Measurements from ENCODE around the gene DAAM1. TPM values are rescaled to one million over a fixed set of nuclear protein-coding genes. Genes with fewer than 3 reads are reported as not detected.

The DAAM1 gene
- polyA plus RNA-seq, 2 of the 4 experiments (the other 2 are of a cell fraction): 6.8 to 10.8 TPM

- H3K4me1 ChIP-seq: no peaks in the 10 kb centered on the region
- POLR2A ChIA-PET: no interaction called here
- FAIRE-seq: no peak
Measured at GRCh38 chr14:59292921-59293534, 104.6 kb downstream of the DAAM1 start.

GRCh38 chr14:59293935-59294661 lies 105.6 kb downstream of the DAAM1 start:
- TF ChIP-seq FOSL2 (IDR thresholded peaks at IDR 0.05) (no peak), FOSL2 (CRISPR knock-in tag; IDR thresholded peaks at IDR 0.05) (no peak), RFX5 (IDR thresholded peaks at IDR 0.05) (no peak), RAD21 (conservative IDR thresholded peaks at IDR 0.05 in 1 of 2, IDR thresholded peaks at IDR 0.05 in 1 of 2) (no peak), MAFK (IDR thresholded peaks at IDR 0.05; ENCODE audit: partially characterized antibody) (no peak), RNF2 (IDR thresholded peaks at IDR 0.05; ENCODE audit: borderline replicate concordance, low read depth) (no peak), ZNF302 (CRISPR knock-in tag; IDR thresholded peaks at IDR 0.05) (no peak)
- ChIA-PET CTCF (interaction anchor here (1.5 kb wide), 2 partner anchors 10 to 24 kb away, joined by 3 to 7 read pairs; no protein-coding TSS in a partner anchor), POLR2A (no interaction called here)
- H3K9me3 ChIP-seq: no peaks in the 10 kb centered on the region
- 85% methylated on average over 8 of the region's 8 CpGs for WGBS (ENCODE audit: missing lambda C conversion rate)
- FAIRE-seq (no peak), ATAC-seq (no peak), DNase-seq (ENCODE audit: low read depth in 1 of 2, low spot score in 1 of 2) (no peak)
- H3K4me2 ChIP-seq: no peak overlapping the region
- H3K4me3 ChIP-seq: no peak overlapping the region
- H3K4me1 ChIP-seq: no peaks in the 10 kb centered on the region
- H3K27ac ChIP-seq: no peak overlapping the region

More at GRCh38 chr14:59292921-59293534, 104.6 kb downstream of the DAAM1 start:
- TF ChIP-seq, protein P1, sequence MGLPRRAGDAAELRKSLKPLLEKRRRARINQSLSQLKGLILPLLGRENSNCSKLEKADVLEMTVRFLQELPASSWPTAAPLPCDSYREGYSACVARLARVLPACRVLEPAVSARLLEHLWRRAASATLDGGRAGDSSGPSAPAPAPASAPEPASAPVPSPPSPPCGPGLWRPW (IDR thresholded peaks at IDR 0.05): no peak
- no peak for TF ChIP-seq EHF (CRISPR knock-in tag; IDR thresholded peaks at IDR 0.05)
- no peak for TF ChIP-seq NFE2L2 (conservative IDR thresholded peaks at IDR 0.05; ENCODE audit: low read length)
- TF ChIP-seq MAX (IDR thresholded peaks at IDR 0.05): no peak
- TF ChIP-seq NR3C1 (IDR thresholded peaks at IDR 0.05): no peak
- no peak for TF ChIP-seq FOXS1 (CRISPR knock-in tag; IDR thresholded peaks at IDR 0.05)
- TF ChIP-seq FOSL2 (IDR thresholded peaks at IDR 0.05): no peak
- no peak for TF ChIP-seq FOSL2 (CRISPR knock-in tag; IDR thresholded peaks at IDR 0.05)
- TF ChIP-seq, protein P2, sequence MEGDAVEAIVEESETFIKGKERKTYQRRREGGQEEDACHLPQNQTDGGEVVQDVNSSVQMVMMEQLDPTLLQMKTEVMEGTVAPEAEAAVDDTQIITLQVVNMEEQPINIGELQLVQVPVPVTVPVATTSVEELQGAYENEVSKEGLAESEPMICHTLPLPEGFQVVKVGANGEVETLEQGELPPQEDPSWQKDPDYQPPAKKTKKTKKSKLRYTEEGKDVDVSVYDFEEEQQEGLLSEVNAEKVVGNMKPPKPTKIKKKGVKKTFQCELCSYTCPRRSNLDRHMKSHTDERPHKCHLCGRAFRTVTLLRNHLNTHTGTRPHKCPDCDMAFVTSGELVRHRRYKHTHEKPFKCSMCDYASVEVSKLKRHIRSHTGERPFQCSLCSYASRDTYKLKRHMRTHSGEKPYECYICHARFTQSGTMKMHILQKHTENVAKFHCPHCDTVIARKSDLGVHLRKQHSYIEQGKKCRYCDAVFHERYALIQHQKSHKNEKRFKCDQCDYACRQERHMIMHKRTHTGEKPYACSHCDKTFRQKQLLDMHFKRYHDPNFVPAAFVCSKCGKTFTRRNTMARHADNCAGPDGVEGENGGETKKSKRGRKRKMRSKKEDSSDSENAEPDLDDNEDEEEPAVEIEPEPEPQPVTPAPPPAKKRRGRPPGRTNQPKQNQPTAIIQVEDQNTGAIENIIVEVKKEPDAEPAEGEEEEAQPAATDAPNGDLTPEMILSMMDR (IDR thresholded peaks at IDR 0.05): no peak
- no peak for TF ChIP-seq JUN (IDR thresholded peaks at IDR 0.05)
- TF ChIP-seq, protein P3, sequence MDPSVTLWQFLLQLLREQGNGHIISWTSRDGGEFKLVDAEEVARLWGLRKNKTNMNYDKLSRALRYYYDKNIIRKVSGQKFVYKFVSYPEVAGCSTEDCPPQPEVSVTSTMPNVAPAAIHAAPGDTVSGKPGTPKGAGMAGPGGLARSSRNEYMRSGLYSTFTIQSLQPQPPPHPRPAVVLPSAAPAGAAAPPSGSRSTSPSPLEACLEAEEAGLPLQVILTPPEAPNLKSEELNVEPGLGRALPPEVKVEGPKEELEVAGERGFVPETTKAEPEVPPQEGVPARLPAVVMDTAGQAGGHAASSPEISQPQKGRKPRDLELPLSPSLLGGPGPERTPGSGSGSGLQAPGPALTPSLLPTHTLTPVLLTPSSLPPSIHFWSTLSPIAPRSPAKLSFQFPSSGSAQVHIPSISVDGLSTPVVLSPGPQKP (IDR thresholded peaks at IDR 0.05; ENCODE audit: low read depth, low read length): no peak
- TF ChIP-seq HDAC2 (IDR thresholded peaks at IDR 0.05): no peak
- no peak for TF ChIP-seq ZNF302 (CRISPR knock-in tag; IDR thresholded peaks at IDR 0.05)
- no peak for TF ChIP-seq NPAS2 (CRISPR knock-in tag; IDR thresholded peaks at IDR 0.05; ENCODE audit: borderline replicate concordance)
- no peak for TF ChIP-seq CEBPB (IDR thresholded peaks at IDR 0.05)
- no peak for TF ChIP-seq HMGXB4 (CRISPR knock-in tag; IDR thresholded peaks at IDR 0.05; ENCODE audit: borderline replicate concordance)
- H3K4me2 ChIP-seq: no peak overlapping the region
- CTCF ChIA-PET: interaction anchor here (1.3 to 1.5 kb wide), 3 partner anchors 11 to 23 kb away, joined by 3 to 7 read pairs (median 5); no protein-coding TSS in a partner anchor
- H3K4me3 ChIP-seq: no peak overlapping the region
- ATAC-seq (no peak), DNase-seq (ENCODE audit: low read depth in 1 of 2, low spot score in 1 of 2) (no peak)
- WGBS (ENCODE audit: missing lambda C conversion rate): 84% methylated on average over 4 of the region's 4 CpGs
- H3K9me3 ChIP-seq: no peaks in the 10 kb centered on the region
- H3K27ac ChIP-seq: no peak overlapping the region

All from A549 (cell line).